Fibroblast of peridontal ligament (primary cell): ENCODE results near the gene TSPOAP1.

Experiments
- DNase-seq: peaks from one replicate; pipeline ENCODE4 v3.0.0-alpha.2; 2010; ENCODE audit errors: extremely low read depth

The TSPOAP1 gene

GRCh38 chr17:58263773-58264172 is 64.8 kb downstream of the TSPOAP1 start:
- DNase-seq = no peak

GRCh38 chr17:58262149-58262548 is 66.4 kb downstream of the TSPOAP1 start:
- DNase-seq = no peak

GRCh38 chr17:58254803-58255202 is 73.8 kb downstream of the TSPOAP1 start:
- no peak for DNase-seq

- no peak for DNase-seq
Observed at GRCh38 chr17:58253082-58253481, 75.5 kb downstream of the TSPOAP1 start.

GRCh38 chr17:58252141-58252540 is 76.5 kb downstream of the TSPOAP1 start:
- no peak for DNase-seq
